HG02571 (cell line): ENCODE results near the gene SCEL.
"Not testable (repeated sequence)": the region's sequence is repeated elsewhere in the genome, so short reads cannot be mapped to it uniquely, and the experiment has no call there.

Experiments used
- ATAC-seq: cut with Tn5 transposase; IDR thresholded peaks from one replicate; pipeline ENCODE4 v1.9.1; 2021; ENCODE audit warnings: mild to moderate bottlenecking, moderate library complexity; ENCODE audit not compliant: unreplicated experiment

SCEL gene

DNA sequence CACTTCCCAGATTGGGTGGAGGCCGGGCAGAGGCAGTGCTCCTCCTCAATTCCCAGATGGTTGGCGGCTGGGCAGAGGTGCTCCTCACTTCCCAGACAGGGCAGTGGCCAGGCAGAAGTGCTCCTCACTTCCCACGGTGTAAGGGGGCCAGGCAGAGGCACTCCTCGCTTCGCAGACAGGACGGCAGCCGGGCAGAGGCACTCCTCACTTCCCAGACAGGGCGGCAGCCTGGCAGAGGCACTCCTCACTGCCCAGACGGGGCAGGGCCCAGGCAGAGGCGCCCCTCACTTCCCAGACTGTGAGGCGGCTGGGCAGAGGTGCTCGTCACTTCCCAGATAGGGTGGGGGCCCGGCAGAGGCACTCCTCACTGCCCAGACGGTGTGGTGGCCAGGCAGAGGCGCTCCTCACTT, 125.3 kb downstream of the SCEL start:
- no peak for ATAC-seq

DNA sequence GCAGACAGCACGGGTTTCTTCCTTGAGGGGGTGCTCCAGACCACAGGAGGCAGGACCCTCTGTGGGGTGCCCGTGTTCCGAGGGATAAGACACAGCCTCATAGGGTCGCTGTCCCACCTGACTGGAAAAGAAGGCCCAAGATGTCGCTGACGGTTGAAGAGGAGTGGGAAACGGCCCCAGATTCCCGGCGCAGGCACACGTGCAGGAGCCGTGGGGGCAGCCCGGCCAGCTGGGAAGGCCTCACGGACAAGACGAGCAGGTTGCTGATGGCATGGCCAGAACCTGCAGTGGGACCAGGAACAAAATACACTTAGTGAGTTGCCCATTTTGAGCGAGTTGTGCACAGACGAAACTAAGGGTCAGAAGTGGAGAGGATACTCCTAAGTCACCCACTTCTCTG, 126.8 kb downstream of the SCEL start:
- not testable (repeated sequence) for ATAC-seq

DNA sequence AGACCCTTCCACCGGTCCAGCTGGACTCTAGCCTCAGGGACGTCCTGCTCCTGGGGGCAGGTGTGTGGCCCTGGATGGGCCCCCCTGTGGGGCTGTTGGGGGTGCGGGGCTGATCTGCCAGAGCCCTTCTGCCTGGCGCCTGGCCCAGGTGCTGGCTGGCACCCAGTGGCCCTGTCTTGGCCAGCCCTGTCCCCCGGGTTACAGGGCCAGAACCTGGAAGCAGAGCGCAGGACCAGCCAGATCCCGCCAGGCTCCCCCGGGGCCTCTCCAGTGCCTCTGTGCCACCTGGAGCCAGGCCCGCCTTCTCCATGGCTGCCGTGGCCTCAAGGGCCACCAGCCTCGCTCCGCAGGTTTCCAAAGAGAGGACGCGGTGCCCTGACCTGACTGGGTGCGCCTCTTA, 127.3 kb downstream of the SCEL start:
- ATAC-seq: not testable (repeated sequence)

DNA sequence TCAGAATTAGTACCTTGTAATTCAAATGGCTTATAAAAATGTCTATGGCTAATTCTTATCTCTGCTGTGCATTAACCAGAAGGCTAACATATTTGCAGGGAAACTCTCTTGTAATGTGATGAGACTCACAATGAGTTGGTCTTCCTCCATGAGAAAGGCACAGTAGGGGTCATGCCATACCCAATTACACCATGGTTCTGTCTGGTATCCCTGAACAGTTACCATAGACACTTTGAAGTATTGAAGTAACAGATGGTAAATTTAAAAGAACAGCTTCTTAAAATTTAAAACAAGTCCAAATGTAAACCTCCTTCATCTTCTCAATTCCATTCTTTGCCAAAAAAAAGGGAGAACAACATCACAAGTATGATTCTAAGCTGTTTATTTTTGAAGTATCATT, 139.3 kb downstream of the SCEL start:
- no peak for ATAC-seq

DNA sequence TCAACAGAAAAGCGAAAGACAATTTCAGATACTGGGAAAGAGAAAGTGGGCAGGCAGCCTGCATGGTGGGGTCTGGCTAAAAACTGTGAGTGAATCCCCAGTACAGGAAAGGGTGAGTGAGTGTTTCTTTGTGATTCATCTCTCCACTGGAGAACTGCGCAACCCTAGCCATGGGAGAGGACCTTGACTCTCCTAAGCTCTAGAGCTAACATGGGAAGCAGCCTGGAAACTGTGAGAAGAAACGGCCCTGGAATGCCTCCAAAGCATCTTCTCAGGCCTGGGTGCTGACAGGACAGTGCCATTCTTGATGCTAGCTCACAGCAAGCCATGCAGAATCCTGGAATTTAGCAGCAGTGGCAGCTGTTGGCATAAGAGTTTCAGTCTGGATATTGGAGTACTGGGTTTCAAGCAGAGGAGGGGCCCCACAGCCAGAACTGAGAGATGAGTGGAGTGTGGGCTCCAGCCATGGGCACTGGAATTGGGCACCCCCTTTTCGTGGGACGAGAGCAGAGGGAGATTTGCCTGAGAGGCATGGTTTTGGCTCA, 143.3 kb downstream of the SCEL start:
- ATAC-seq: no peak

DNA sequence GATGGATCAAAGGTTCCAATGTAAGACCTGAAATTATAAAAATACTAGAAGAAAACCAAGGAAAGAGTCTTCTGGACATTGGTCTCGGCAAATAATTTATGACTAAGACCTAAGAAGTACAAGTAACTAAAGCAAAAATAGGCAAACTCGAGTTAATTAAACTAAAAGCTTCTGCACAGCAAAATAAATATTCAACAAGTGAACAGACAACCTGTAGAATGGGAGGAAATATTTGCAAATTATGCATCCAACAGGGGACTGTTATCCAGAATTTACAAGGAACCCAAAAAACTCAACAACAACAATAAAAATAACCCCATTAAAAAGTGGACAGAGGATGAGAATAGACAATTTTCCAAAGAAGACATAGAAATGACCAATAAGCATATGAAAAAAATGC, 152.3 kb downstream of the SCEL start:
- no peak for ATAC-seq

DNA sequence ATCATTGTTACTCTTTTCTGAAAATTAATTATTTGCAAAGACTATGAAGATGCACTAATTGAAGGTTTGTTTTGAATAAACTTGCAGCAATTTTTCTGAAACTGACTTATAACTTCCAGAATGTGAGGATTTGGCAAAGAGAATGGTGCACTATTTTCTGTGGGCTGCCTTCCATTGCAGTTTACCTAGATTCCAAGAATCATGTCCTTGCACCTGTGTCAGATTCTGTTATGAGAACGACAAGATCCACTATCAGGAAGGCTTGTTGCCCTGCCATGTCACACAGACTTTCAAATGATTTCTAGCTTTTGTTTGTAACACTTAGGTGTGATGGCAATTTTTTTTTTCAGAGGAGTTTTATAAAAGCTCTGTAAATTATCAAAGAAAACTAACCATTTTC, 156.4 kb downstream of the SCEL start:
- ATAC-seq: no peak

DNA sequence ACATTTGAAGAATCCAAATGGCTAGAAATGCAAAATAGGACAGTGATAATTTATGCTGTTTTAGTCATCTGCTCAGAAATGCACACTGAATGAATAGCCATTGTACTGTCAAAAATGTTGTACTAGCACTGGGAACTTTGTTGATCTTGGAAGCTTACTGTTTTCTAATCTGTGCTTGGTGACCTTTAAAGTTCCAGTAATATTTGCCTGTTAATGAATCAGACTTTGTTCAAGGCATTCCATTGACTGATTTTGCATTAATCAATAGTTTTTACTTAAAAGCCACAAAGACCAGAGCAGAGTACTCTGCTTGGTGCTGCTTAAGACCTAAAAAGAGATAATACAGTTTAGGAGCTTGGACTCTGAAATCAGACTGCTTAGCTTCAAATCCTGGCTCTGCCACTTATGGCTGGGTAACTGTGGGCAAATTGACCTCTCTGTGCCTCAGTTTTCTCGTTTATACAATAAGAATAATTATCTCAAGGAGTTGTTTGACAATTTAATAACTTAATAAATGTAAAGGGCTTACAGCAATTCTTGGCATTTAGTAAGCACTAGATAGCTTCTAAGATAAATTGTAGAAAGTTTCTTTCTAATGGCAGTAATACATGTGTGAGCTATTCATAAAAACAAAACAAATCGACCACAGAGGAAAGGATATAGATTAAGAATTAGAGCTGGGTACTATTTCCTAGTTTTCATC, 157.4 kb downstream of the SCEL start:
- no peak for ATAC-seq

DNA sequence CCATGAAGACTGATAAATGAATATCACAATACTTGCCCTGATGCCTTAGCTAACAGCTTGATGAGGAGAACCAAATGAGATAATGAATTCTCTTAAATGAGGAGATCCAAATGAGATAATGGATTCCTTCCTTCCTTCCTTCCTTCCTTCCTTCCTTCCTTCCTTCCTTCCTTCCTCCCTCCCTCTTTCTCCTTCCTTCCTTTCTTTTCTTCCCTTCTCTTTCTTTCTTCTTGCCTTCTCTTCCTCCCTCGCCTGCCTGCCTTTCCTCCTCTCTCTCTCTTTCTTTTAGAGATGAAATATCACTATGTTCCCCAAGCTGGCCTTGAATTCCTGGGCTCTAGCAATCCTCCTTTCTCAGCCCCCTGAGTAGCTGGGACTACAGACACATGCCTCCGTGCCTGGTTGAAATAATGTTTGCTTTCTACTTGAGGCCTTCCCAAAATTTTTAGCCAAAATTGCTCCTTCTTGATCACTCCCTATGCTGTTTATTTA, 158.0 kb downstream of the SCEL start:
- ATAC-seq: no peak
